ENCODE data around the gene FBXW12. TPM values are rescaled to one million over a fixed set of nuclear protein-coding genes. Genes with fewer than 3 reads are reported as not detected.

FBXW12 gene
- total RNA-seq, 1 experiment from 2014 or later, result 2.0 TPM

DNA sequence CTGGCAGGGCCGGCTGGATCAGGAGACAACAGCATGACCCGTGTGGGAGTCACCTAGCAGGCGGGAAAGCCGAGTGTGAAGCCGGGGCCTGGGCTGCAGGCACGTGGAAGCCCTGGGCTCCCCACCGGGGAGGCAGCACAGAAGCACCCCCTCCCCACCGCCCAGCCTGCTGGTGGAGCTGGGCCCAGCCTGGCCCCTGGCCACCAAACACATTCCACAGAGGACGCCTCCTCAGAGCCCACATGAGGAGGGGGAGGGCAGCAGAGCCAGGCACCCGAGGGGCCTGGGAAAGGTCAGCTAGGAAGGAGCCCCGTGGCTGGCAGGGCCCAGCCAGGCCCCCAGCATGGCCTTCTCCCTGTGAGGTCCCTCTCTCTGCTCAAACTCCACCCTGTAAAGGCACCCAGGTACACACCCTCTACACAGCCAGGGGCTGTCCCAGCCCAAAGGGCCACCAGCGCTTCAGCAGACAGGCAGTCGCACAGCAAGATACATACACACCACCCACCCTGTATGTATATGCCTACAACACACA lies 53.3 kb downstream of the FBXW12 start:
- Mint-ChIP-seq H3K27me3 (ENCODE audit: low read depth) (no peaks in the 10 kb centered on the region), H3K27ac (peak overlapping the region; percentile 83), H3K9me3 (no peaks in the 10 kb centered on the region), H3K36me3 (no peaks in the 10 kb centered on the region; the same call in 1 of the 2 replicates), H3K4me1 (peaks cover 33% of the 10 kb centered on the region), H3K4me3 (no peak overlapping the region)
- DNase-seq (ENCODE audit: low spot score), result no peak
- ChIA-PET POLR2A (no interaction called here), CTCF (interaction anchor here (18.3 kb wide), 1 partner anchor 11 kb away, joined by 218 read pairs; no protein-coding TSS in a partner anchor)
- ATAC-seq, result no peak
- TF ChIP-seq, protein P1, sequence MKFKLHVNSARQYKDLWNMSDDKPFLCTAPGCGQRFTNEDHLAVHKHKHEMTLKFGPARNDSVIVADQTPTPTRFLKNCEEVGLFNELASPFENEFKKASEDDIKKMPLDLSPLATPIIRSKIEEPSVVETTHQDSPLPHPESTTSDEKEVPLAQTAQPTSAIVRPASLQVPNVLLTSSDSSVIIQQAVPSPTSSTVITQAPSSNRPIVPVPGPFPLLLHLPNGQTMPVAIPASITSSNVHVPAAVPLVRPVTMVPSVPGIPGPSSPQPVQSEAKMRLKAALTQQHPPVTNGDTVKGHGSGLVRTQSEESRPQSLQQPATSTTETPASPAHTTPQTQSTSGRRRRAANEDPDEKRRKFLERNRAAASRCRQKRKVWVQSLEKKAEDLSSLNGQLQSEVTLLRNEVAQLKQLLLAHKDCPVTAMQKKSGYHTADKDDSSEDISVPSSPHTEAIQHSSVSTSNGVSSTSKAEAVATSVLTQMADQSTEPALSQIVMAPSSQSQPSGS (CRISPR knock-in tag; IDR thresholded peaks at IDR 0.05; ENCODE audit: borderline replicate concordance, low read depth), result no peak

DNA sequence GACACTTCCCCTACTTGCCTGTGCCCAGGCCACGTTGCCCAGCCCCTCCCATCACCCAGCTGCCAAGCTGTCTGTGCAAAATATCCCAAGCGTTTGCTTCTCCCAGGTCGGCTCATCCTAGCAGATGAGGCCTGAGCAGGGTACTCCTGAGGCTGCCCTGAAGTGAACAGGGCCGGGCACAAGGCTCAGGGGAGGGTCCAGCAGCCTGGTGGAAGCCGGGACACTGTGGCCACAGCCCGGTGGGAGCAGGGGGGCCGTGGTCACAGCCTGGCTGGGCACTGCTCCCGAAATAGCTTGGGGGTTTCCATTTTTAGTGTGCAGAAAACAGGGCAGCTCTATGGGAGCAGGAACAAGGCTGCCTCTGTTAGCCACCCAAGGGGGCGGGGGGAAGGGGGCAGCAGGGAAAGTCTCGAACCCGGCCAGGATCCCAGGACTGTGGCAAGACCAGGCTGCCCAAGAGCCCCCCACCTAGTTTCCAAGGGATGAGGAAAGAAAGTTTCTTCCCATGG lies 54.4 kb downstream of the FBXW12 start:
- POLR2A ChIA-PET, result no interaction called here
- Mint-ChIP-seq H3K27ac (no peak overlapping the region), H3K9me3 (no peaks in the 10 kb centered on the region), H3K4me1 (peaks cover 44% of the 10 kb centered on the region), H3K27me3 (ENCODE audit: low read depth) (no peaks in the 10 kb centered on the region), H3K4me3 (no peak overlapping the region), H3K36me3 (peaks cover under 1% of the 10 kb centered on the region; the same call in 1 of the 2 replicates)
- CTCF ChIA-PET, result interaction anchor here (8.2 to 18.3 kb wide), 2 partner anchors 10 to 26 kb away, joined by 142 to 218 read pairs; no protein-coding TSS in a partner anchor
- DNase-seq (ENCODE audit: low spot score) (no peak), ATAC-seq (no peak)
- no peak for TF ChIP-seq ESRRA (CRISPR knock-in tag; IDR thresholded peaks at IDR 0.05; ENCODE audit: borderline replicate concordance)
- no peak for TF ChIP-seq MYBL2 (CRISPR knock-in tag; IDR thresholded peaks at IDR 0.05)
- TF ChIP-seq ATF1 (CRISPR knock-in tag; IDR thresholded peaks at IDR 0.05), result no peak
- 0 out of 2 replicates have a peak, but pooled peaks have one; percentile 42 for TF ChIP-seq KAT7 (CRISPR knock-in tag; IDR thresholded peaks at IDR 0.05; ENCODE audit: borderline replicate concordance)
- no peak for TF ChIP-seq SMAD4 (CRISPR knock-in tag; IDR thresholded peaks at IDR 0.05)
- TF ChIP-seq GABPB1 (CRISPR knock-in tag; IDR thresholded peaks at IDR 0.05), result no peak

DNA sequence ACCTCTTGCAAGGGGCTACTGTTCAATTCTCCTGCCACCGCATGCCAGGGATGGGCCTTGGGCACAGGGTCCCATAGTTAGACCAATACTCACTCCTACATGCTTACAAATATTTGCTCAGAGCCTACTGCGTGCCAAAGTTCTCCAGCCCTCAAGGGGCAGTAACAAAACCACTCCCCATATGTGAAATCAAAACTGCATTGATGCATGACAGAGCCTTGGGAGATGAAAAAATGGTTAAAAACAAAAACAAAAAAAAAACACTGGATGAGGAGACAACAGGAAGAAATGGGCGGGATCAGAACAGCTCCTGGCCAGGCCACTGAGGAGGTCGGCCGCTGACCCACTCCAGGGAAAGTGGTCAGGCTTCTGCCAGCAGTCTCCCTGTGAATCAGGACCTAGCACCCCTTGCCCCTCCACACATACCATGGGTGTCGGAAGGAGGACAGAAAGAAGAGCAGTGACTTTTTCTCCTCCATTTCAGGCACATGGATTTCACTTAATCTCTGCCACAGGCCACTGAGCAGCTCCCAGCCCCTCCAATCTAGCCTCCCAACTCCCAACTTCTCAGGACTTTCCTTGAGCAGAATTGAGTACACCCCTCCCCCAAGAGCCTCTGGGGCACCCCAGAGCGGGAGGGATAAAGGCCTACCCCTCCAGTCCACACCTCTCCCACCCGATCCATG lies 55.1 kb downstream of the FBXW12 start:
- peaks cover 7% of the 10 kb centered on the region for H3K36me3 Mint-ChIP-seq
- no peaks in the 10 kb centered on the region for H3K27me3 Mint-ChIP-seq (ENCODE audit: low read depth)
- peak overlapping the region; percentile 75 for H3K4me3 Mint-ChIP-seq
- POLR2A ChIA-PET, result no interaction called here
- H3K27ac Mint-ChIP-seq, result peak overlapping the region; percentile 86
- no peak for ATAC-seq
- CTCF ChIA-PET, result interaction anchor here (8.2 to 18.3 kb wide), 2 partner anchors 9 to 27 kb away, joined by 142 to 218 read pairs; no protein-coding TSS in a partner anchor
- DNase-seq (ENCODE audit: low spot score), result no peak
- peaks cover 49% of the 10 kb centered on the region for H3K4me1 Mint-ChIP-seq
- no peaks in the 10 kb centered on the region for H3K9me3 Mint-ChIP-seq
- TF ChIP-seq, protein P2, sequence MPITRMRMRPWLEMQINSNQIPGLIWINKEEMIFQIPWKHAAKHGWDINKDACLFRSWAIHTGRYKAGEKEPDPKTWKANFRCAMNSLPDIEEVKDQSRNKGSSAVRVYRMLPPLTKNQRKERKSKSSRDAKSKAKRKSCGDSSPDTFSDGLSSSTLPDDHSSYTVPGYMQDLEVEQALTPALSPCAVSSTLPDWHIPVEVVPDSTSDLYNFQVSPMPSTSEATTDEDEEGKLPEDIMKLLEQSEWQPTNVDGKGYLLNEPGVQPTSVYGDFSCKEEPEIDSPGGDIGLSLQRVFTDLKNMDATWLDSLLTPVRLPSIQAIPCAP (CRISPR knock-in tag; IDR thresholded peaks at IDR 0.05), result no peak
- TF ChIP-seq, protein P3, sequence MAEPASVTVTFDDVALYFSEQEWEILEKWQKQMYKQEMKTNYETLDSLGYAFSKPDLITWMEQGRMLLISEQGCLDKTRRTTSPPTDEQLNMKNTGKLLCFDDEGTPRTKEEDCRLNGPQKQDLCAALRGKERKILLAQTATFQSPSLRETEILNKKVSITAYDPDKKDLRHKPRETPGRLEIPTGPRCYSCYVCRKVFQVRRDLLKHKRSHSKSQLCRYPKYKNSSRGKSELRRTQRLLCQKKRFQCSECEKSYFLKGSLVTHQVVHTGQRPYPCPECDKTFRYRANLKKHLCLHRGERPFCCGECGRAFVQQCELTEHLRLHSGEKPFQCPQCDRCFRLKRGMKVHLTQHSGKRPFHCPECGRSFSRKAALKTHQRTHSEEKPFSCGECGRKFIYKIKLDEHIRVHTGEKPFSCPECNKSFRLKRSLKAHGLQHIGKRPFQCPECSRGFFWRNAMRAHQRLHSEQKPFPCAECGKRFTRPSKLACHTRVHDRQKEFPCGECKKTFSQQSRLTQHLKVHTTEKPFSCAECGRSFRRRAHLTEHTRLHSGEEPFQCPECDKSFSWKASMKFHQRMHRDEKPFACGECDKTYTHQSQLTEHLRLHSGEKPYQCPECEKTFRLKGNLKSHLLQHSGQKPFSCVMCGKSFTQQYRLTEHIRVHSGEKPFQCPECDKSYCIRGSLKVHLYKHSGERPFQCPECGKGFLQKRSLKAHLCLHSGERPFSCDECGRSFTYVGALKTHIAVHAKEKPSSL (CRISPR knock-in tag; conservative IDR thresholded peaks at IDR 0.05), result no peak
- TF ChIP-seq, protein P4, sequence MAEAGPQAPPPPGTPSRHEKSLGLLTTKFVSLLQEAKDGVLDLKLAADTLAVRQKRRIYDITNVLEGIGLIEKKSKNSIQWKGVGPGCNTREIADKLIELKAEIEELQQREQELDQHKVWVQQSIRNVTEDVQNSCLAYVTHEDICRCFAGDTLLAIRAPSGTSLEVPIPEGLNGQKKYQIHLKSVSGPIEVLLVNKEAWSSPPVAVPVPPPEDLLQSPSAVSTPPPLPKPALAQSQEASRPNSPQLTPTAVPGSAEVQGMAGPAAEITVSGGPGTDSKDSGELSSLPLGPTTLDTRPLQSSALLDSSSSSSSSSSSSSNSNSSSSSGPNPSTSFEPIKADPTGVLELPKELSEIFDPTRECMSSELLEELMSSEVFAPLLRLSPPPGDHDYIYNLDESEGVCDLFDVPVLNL (CRISPR knock-in tag; IDR thresholded peaks at IDR 0.05; ENCODE audit: borderline replicate concordance, low read depth), result no peak
- TF ChIP-seq ELF4 (CRISPR knock-in tag; IDR thresholded peaks at IDR 0.05; ENCODE audit: low read depth), result no peak
- no peak for TF ChIP-seq FOXP1 (CRISPR knock-in tag; IDR thresholded peaks at IDR 0.05; ENCODE audit: borderline replicate concordance)
- no peak for TF ChIP-seq MYBL2 (CRISPR knock-in tag; IDR thresholded peaks at IDR 0.05)
- TF ChIP-seq KAT7 (CRISPR knock-in tag; IDR thresholded peaks at IDR 0.05; ENCODE audit: borderline replicate concordance), result no peak
- no peak for TF ChIP-seq FOXK1 (CRISPR knock-in tag; IDR thresholded peaks at IDR 0.05)
- TF ChIP-seq, protein P5, sequence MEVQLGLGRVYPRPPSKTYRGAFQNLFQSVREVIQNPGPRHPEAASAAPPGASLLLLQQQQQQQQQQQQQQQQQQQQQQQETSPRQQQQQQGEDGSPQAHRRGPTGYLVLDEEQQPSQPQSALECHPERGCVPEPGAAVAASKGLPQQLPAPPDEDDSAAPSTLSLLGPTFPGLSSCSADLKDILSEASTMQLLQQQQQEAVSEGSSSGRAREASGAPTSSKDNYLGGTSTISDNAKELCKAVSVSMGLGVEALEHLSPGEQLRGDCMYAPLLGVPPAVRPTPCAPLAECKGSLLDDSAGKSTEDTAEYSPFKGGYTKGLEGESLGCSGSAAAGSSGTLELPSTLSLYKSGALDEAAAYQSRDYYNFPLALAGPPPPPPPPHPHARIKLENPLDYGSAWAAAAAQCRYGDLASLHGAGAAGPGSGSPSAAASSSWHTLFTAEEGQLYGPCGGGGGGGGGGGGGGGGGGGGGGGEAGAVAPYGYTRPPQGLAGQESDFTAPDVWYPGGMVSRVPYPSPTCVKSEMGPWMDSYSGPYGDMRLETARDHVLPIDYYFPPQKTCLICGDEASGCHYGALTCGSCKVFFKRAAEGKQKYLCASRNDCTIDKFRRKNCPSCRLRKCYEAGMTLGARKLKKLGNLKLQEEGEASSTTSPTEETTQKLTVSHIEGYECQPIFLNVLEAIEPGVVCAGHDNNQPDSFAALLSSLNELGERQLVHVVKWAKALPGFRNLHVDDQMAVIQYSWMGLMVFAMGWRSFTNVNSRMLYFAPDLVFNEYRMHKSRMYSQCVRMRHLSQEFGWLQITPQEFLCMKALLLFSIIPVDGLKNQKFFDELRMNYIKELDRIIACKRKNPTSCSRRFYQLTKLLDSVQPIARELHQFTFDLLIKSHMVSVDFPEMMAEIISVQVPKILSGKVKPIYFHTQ (CRISPR knock-in tag; IDR thresholded peaks at IDR 0.05), result no peak
- TF ChIP-seq, protein P6, sequence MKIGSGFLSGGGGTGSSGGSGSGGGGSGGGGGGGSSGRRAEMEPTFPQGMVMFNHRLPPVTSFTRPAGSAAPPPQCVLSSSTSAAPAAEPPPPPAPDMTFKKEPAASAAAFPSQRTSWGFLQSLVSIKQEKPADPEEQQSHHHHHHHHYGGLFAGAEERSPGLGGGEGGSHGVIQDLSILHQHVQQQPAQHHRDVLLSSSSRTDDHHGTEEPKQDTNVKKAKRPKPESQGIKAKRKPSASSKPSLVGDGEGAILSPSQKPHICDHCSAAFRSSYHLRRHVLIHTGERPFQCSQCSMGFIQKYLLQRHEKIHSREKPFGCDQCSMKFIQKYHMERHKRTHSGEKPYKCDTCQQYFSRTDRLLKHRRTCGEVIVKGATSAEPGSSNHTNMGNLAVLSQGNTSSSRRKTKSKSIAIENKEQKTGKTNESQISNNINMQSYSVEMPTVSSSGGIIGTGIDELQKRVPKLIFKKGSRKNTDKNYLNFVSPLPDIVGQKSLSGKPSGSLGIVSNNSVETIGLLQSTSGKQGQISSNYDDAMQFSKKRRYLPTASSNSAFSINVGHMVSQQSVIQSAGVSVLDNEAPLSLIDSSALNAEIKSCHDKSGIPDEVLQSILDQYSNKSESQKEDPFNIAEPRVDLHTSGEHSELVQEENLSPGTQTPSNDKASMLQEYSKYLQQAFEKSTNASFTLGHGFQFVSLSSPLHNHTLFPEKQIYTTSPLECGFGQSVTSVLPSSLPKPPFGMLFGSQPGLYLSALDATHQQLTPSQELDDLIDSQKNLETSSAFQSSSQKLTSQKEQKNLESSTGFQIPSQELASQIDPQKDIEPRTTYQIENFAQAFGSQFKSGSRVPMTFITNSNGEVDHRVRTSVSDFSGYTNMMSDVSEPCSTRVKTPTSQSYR (CRISPR knock-in tag; IDR thresholded peaks at IDR 0.05), result no peak
- no peak for TF ChIP-seq HMGA2 (CRISPR knock-in tag; IDR thresholded peaks at IDR 0.05)
- TF ChIP-seq, protein P7, sequence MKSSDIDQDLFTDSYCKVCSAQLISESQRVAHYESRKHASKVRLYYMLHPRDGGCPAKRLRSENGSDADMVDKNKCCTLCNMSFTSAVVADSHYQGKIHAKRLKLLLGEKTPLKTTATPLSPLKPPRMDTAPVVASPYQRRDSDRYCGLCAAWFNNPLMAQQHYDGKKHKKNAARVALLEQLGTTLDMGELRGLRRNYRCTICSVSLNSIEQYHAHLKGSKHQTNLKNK (CRISPR knock-in tag; IDR thresholded peaks at IDR 0.05), result no peak
